ENCODE measurements around the gene MYCN.
"Not testable (repeated sequence)": the region's sequence is repeated elsewhere in the genome, so short reads cannot be mapped to it uniquely, and the experiment has no call there.

MYCN gene

GRCh38 chr2:15963109-15963976 is 23.0 kb downstream of the MYCN start:
- DNase-seq, result not testable (repeated sequence)

- no peak for DNase-seq
These were observed 23.8 kb downstream of the MYCN start for GRCh38 chr2:15963977-15964670.

GRCh38 chr2:15964936-15965563 is 24.7 kb downstream of the MYCN start:
- DNase-seq, result no peak

GRCh38 chr2:15965564-15966019 is 25.2 kb downstream of the MYCN start:
- no peak for DNase-seq

GRCh38 chr2:15967415-15968279 is 27.3 kb downstream of the MYCN start:
- no peak for DNase-seq

- no peak for DNase-seq
These were observed 28.2 kb downstream of the MYCN start for GRCh38 chr2:15968280-15969178.

GRCh38 chr2:15969214-15969613 is 28.9 kb downstream of the MYCN start:
- no peak for DNase-seq

GRCh38 chr2:15970701-15971100 is 30.4 kb downstream of the MYCN start:
- DNase-seq, result no peak

- DNase-seq, result no peak
These were observed 31.0 kb downstream of the MYCN start for GRCh38 chr2:15971351-15971750.

GRCh38 chr2:15971831-15972522 is 31.6 kb downstream of the MYCN start:
- DNase-seq, result no peak

- DNase-seq, result no peak
These were observed 33.4 kb downstream of the MYCN start for GRCh38 chr2:15973481-15974401.

- DNase-seq, result no peak
These were observed 34.4 kb downstream of the MYCN start for GRCh38 chr2:15974565-15975260.

- DNase-seq, result no peak
These were observed 34.9 kb downstream of the MYCN start for GRCh38 chr2:15975261-15975600.

GRCh38 chr2:15975676-15976075 is 35.3 kb downstream of the MYCN start:
- DNase-seq, result no peak

- DNase-seq, result no peak
These were observed 36.0 kb downstream of the MYCN start for GRCh38 chr2:15976354-15976753.

- DNase-seq, result no peak
These were observed 38.9 kb downstream of the MYCN start for GRCh38 chr2:15979051-15979758.

- DNase-seq, result no peak
These were observed 39.6 kb downstream of the MYCN start for GRCh38 chr2:15979759-15980604.

Data from T1000 (cell line).